Stimulated activated CD4-positive, alpha-beta T cell treated with anti-CD3 and anti-CD28 coated beads, Interleukin-12 subunit alpha, Interleukin-12 subunit beta, amount 100 ng/mL, for 24 hours (primary cell): ENCODE results near the gene ST8SIA6.

ENCODE experiments used
- DNase-seq, 2 experiments: peaks; one replicate each; pipeline ENCODE4 v3.0.0-alpha.2; 2020; ENCODE audit warnings: low read depth in 2 of 2

ST8SIA6 gene

GRCh38 chr10:17385066-17385465 is 69.3 kb downstream of the ST8SIA6 start:
- no peak for DNase-seq

GRCh38 chr10:17383801-17384555 is 70.4 kb downstream of the ST8SIA6 start:
- no peak for DNase-seq

GRCh38 chr10:17381502-17382142 is 72.8 kb downstream of the ST8SIA6 start:
- no peak for DNase-seq

- DNase-seq = no peak
Observed at GRCh38 chr10:17380888-17381287, 73.5 kb downstream of the ST8SIA6 start.

- no peak for DNase-seq
Observed at GRCh38 chr10:17380016-17380415, 74.4 kb downstream of the ST8SIA6 start.

GRCh38 chr10:17379151-17379690 is 75.2 kb downstream of the ST8SIA6 start:
- no peak for DNase-seq

- DNase-seq = peak in 1 of 2 experiments; percentile 43
Observed at GRCh38 chr10:17375936-17376584, 78.3 kb downstream of the ST8SIA6 start.

- no peak for DNase-seq
Observed at GRCh38 chr10:17368708-17369272, 85.6 kb downstream of the ST8SIA6 start.

- DNase-seq = no peak
Observed at GRCh38 chr10:17366705-17367104, 87.7 kb downstream of the ST8SIA6 start.

GRCh38 chr10:17365402-17365801 is 89.0 kb downstream of the ST8SIA6 start:
- DNase-seq = no peak

GRCh38 chr10:17358461-17358860 is 95.9 kb downstream of the ST8SIA6 start:
- no peak for DNase-seq

GRCh38 chr10:17357781-17358180 is 96.6 kb downstream of the ST8SIA6 start:
- no peak for DNase-seq

GRCh38 chr10:17356820-17357219 is 97.6 kb downstream of the ST8SIA6 start:
- no peak for DNase-seq

- no peak for DNase-seq
Observed at GRCh38 chr10:17354781-17355180, 99.6 kb downstream of the ST8SIA6 start.

GRCh38 chr10:17353568-17354300 is 100.7 kb downstream of the ST8SIA6 start:
- DNase-seq = no peak

GRCh38 chr10:17352583-17352982 is 101.8 kb downstream of the ST8SIA6 start:
- DNase-seq = no peak

GRCh38 chr10:17351506-17351905 is 102.9 kb downstream of the ST8SIA6 start:
- DNase-seq = no peak

- DNase-seq = no peak
Observed at GRCh38 chr10:17349717-17350116, 104.7 kb downstream of the ST8SIA6 start.

GRCh38 chr10:17348501-17349349 is 105.7 kb downstream of the ST8SIA6 start:
- no peak for DNase-seq

GRCh38 chr10:17348011-17348500 is 106.3 kb downstream of the ST8SIA6 start:
- DNase-seq = no peak
